NB4 (cell line): ENCODE data around the gene GLRA2.

ENCODE experiments used
- MAX ChIP-seq: IDR thresholded peaks from 2 replicates; pipeline ENCODE4 v1.6.1; 2011; ENCODE audit warnings: low read depth, low read length
- TF ChIP-seq, protein P1 (sequence below): IDR thresholded peaks from one replicate; pipeline ENCODE4 v1.5.1; 2012; ENCODE audit warnings: low read depth, low read length

GRCh38 chrX:14618177-14618965 lies 89.0 kb downstream of the GLRA2 start:
- TF ChIP-seq, protein P1, sequence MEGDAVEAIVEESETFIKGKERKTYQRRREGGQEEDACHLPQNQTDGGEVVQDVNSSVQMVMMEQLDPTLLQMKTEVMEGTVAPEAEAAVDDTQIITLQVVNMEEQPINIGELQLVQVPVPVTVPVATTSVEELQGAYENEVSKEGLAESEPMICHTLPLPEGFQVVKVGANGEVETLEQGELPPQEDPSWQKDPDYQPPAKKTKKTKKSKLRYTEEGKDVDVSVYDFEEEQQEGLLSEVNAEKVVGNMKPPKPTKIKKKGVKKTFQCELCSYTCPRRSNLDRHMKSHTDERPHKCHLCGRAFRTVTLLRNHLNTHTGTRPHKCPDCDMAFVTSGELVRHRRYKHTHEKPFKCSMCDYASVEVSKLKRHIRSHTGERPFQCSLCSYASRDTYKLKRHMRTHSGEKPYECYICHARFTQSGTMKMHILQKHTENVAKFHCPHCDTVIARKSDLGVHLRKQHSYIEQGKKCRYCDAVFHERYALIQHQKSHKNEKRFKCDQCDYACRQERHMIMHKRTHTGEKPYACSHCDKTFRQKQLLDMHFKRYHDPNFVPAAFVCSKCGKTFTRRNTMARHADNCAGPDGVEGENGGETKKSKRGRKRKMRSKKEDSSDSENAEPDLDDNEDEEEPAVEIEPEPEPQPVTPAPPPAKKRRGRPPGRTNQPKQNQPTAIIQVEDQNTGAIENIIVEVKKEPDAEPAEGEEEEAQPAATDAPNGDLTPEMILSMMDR = no peak
- TF ChIP-seq MAX = no peak
